IPS-11a (cell line): ENCODE results near the gene CCL14.
"Not testable (repeated sequence)": the region's sequence is repeated elsewhere in the genome, so short reads cannot be mapped to it uniquely, and the experiment has no call there.

Experiments used
- H3K4me3 ChIP-seq: one replicate; pipeline ENCODE4 v1.5.1; 2013; ENCODE audit warnings: low read depth, low read length, control low read depth

CCL14 gene

DNA sequence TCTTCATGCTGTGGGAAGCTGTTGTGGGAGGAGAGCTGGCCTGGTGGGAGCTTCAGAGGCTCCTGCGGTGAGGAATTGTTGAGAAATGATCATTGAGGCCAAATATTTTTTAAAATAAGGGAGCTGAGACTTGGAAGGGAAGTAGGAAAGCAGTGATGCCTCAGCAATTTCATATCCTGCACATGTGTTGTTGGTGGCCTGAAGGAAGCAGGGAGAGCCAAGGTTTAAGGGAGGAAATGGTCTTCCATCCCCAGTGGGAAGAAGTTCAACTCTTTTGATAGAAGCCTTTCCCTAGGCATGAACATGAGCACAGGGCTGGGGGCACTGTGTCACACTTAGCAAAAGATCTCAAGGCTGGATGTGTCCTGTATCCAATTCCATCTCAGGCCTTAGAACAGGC lies at the start of gene CCL14:
Gene CCL14 (minus strand): TSS at position 87 of the 400 bp plus-strand sequence. CDS start 80 bp downstream, at position 7.
- no peak within 1 kb of the TSS for H3K4me3 ChIP-seq

DNA sequence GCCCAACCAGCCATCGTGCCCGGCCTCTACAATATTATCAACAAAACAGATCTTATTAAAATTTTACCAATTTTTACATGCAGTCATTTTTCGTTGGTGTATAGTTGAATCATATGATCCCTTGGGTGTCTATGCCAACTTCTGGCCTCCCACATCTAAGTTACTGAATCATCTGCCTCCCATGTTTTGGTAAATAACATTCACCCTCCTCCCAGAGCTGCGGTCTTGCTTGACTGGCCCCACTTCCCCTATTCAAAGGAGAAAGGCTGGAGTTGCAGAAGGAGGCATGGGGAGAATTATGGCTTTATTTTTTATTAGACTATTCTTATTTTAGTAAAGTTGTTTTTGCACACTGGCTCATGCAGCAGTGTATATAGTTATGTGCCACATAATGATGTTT lies 49.7 kb upstream of the CCL14 start:
- H3K4me3 ChIP-seq: no peak overlapping the region

DNA sequence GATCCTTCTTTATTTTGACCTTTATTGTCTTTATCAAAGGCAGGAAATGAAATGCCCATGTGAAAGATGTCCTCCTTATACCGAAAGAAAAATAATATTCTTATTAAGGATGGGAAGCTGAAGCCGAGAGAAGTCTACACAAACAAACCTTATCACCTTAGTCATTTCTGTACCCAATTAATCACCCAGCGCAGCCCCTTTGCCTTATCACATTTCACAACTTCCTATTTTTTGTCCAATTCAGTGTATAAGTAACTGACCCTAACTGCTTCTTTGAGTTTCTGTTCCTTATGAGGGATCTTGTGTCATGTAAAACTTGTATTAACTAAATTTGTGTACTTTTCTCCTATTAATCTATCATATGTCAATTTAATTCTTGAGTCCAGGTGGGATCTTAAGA lies 47.6 kb upstream of the CCL14 start:
- no peak overlapping the region for H3K4me3 ChIP-seq

DNA sequence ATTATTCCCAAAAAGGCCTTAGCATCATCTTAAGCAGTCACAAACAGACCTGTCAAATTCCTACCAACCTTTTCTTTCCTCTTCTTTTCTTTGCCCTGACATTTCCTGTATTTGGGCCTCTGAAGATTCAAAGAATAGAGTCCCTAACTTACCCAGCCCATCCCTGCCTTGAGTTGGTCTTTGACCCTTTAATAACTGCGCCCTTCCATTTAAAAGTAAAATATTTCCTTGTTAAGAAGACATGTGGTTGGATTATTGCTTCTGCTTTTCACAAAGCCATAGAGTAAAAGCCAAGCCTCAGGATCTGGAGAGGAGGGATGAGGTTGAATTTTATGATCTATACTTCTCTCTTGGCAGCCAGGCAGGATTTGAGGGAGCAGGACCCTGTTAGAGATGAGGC lies 44.4 kb upstream of the CCL14 start:
- H3K4me3 ChIP-seq: no peak overlapping the region

DNA sequence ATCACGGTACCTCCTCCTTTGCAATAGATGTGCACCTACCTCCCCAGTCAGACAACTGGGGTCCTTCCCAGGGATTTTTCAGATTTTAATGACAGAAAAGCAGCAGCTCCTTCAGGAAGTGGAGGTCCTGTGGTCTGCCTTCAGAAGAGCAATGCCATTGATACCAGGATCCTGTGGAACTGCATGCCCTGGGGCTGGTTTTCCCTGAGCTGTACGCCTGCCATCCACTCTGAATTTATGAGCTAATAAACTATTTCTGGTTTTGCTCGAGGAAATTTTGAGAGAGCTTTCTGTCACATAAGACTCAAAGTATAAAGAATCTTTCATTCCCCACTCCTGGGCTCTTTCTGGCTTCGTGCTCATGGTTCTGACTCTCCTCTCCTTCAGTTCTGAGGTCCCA lies 41.2 kb upstream of the CCL14 start:
- no peak overlapping the region for H3K4me3 ChIP-seq

DNA sequence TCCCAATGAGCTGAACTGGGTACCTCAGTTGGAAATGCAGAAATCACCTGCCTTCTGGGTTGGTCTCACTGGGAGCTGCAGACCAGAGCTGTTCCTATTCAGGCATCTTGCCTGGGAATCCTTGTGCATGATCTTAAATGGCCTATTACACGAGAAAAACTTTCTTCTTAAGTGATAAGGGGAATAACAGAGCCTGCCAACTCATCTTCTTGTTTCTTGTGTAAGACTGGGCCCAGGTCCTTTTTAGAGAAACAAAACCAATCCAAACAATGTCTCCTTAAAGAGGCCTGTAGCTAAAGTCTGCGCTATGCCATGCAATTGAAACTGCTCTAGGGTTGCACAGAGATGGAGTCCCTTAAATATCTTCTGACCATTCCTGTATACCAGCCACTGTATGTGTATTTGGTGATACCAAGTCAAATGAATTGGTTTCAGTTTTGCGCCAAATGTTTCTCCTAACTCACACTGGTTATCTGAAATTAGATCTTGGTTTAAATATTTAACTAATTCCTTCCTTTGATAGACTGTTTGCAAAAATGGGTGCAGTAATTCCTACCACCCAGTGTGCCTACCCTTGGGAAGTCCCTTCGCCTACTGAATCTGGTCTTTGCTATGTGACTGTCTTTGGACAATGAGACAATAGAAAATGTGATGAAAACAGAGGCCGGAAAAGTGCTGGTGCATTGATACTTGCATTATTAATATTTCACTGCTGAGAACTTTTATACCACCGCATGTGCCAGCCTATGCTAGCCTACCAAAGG lies 37.8 kb upstream of the CCL14 start:
- H3K4me3 ChIP-seq: no peak overlapping the region

DNA sequence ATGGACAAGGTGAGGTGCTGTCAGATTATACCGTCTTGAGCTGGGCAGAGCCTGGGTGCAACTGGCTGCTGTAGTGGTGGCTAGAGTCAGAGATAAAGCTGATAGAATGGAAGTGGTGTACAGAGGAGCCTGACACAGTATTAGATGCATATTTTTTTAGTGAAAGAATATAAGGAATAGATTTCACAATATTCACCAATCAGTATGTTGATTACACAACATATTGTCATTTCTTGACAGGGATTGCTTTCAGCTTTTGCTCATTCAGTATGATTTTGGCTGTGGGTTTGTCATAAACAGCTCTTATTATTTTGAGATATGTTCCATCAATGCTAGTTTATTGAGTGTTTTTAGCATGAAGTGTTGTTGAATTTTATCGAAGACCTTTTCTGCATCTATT lies 32.9 kb upstream of the CCL14 start:
- H3K4me3 ChIP-seq: no peak overlapping the region

DNA sequence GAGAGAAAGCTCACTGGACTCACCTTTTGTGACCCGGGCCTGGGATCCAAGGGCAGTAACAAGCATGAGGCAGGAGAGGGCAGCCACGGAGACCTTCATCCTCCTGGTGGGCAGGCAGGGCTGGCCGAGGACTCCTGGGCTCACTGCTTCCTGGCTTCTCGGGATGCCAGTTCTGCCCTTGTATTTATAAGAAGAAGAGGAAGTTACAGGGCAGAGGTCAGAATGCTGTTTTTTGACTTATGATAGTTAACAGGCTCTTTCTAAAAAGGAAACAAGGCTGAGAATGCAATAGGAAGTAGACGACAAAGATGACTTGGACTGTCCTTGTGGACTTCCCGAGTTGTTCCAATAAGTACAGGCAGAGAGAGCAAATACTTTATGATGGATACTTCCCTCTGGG lies 31.3 kb upstream of the CCL14 start, which contains the start of gene CCL23:
Gene CCL23 (minus strand): TSS at position 174 of the 400 bp plus-strand sequence. CDS start 75 bp downstream, at position 99.
- no peak within 1 kb of the TSS for H3K4me3 ChIP-seq

DNA sequence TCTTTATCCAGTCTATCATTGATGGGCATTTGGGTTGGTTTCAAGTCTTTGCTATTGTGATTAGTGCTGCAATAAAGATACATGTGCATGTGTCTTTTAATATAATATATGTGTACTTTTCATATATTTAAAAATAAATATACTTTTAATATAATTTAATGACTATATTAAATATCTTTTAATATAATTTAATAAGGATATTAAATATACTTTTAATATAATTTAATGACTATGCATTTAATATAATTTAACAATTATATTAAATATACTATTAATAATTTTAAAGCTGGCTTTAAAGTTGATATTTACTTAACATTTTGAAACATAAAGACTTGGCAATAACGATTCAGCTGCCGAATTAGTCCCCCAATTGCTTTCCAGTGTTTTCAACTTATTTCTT lies 30.0 kb upstream of the CCL14 start:
- no peak overlapping the region for H3K4me3 ChIP-seq

DNA sequence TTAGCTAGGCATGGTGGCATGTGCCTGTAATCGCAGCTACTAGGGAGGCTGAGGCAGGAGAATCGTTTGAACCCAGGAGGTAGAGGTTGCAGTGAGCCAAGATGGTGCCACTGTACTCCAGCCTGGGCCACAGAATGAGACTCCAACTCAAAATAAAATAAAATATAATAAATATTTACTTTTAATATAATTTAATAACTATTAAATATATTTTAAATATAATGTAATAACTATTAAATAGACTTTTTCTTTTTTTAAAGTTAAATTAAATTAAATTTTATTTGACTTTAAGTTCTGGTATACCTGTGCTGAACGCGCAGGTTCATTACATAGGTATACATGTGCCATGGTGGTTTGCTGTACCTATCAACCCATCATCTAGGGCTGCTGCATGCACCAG lies 29.4 kb upstream of the CCL14 start:
- not testable (repeated sequence) for H3K4me3 ChIP-seq

DNA sequence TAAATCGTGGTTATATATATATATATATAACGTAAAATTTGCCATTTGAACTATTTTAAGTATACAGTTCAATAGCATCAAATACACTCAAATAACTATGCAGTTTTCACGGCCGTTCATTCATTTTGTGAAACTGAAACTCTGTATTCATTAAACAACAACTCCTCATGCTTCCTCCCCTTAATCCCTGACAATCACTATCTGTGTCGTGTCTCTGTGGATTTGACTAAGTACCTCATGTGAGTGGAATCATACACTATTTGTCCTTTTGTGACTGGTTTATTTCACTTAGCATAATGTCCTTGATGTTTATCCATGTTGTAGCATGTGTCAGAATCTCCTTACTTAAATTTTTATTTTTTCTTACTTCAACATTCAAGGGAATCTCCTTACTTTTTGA lies 28.4 kb upstream of the CCL14 start:
- H3K4me3 ChIP-seq: no peak overlapping the region

DNA sequence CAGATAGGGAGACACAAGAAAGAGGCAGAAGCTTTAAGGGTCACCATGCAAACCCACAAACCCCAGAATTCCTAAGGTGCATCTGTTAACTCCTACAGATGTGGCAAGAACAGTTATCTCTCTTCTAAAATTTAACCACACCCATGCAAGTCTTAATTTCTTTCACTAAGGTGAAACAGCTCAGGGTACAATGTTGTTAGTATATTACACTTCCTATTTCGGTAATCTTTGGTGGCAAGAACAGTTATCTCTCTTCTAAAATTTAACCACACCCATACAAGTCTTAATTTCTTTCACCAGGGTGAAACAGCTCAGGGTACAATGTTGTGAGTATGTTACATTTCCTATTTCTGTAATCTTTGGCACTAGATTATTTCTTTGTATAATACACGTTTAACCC lies 24.7 kb upstream of the CCL14 start:
- no peak overlapping the region for H3K4me3 ChIP-seq

DNA sequence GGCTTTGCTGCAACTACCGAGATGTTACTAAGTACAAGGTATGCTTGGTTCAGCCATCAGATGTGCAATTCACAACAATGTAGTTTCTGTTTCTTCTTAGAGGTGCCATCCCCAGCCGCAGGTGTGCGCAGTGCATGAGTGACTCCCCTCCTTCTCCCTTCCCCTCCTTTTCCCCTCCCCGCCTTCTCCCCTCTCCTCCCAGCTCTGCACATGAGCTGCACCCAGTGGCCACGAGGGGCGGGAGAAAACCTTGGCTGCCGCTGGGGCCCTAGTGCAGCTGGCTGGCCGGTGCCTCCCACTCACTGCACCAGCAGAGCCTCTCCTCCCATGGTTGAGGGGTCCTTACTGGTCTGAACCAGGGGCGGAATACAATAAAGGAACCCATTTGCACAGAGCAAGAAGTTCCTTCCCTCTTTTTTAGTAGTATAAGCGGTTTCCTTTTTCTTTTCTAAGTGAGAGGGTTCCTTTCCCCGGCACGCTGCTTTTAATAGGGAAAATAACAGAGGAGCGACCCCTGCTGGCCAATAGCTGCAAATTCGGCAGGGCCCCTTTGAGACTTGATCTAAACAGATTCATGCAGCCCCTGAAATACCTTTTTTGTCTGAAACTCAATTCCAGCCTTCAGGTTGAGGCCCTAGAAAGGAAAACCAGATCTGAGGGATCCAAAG lies 22.6 kb upstream of the CCL14 start:
- H3K4me3 ChIP-seq: no peak overlapping the region

DNA sequence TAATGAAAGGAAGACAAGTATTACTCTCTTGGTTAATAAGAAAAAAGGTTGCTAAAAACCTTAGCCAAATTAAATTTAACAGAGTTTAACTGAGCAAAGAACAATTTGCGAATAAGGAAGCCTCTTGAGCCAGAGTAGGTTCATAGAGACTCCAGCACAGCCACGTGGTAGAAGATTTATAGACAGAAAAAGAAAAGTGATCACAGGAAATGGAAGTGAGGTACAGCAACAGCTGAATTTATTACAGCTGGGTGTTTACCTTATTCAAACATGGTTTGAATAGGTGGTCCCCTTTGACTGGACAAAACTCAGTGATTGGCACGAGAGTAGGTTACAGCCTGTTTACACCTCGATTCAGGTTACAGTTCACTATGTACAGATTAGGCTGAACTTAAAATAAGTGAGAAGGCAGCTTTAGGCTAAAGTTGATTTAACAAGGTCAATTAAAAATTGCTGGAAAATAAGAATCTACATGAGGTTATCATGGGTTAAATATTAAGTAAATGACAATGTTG lies 18.1 kb upstream of the CCL14 start:
- H3K4me3 ChIP-seq: no peak overlapping the region

DNA sequence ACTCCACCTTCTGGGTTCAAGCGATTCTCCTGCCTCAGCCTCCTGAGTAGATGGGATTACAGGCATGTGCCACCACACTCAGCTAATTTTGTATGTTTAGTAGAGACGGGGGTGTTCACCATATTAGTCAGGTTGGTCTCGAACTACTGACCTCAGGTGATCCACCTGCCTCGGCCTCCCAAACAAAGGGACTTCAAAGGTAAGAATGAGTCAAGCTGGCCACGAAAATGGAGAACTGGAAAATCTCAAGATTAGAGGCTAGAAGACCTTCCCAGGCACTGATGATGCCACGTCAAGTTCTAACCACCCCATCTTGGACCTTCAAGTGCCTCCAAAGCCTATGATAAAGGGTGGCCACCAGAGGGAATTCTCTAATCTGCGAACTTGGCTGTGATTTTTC lies 16.1 kb upstream of the CCL14 start:
- H3K4me3 ChIP-seq: no peak overlapping the region

DNA sequence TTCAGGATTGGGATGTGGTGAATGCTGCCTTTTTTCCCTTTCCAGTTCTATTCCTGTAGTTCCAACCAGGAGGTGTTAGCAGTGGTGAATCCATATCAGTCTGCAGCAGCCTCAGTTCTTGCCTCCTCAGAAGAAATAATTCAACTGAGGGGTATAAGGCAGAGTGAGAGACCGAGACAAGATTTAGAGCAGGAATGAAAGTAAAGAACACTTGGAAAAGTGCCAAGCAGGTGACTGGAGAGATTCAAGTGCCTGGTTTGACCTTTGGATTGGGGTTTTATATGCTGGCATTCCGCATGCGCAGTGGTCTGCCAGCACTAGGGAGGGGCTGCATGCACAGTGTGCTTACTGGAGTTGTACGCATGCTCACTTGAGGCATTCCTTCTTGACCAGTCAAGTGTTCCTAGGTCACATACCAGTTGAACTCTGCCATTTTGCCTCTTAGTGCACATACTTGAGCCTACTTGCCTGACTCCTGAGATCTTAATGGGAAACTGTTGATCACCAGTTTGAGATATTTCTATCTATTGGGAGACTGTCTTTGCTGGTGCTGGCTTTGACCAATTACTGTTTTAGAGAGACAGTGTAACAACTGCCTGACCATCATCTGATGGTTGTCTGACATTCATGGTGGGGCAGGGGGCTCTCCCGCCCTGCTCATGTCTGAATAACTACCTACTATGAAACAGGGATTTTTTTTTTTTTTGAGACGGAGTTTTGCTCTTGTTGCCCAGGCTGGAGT lies 15.5 kb upstream of the CCL14 start:
- H3K4me3 ChIP-seq: no peak overlapping the region

DNA sequence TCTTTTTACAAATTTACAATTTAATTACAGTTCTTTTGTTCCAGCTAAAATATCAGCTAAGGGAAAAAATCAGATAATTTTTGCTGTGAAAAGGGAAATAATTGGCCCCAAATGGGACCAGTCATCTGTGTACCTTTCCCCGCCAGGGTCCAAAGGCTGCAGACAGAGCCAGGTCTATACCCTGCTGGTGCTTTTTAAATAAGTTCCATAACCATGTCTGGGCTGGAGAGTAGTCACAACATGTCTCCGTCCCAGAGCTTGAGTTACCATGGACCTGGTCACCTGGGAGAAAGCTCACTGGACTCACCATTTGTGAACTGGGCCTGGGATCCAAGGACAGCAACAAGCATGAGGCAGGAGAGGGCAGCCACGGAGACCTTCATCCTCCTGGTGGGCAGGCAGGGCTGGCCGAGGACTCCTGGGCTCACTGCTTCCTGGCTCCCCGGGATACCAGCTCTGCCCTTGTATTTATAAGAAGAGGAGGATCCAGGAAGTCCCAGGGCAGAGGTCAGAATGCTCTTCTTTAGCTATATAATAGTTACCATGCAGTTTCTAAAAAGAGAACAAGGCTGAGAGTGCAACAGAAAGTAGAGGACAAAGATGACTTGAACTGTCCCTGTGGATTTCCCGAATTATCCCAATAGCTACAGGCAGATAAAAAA lies 14.7 kb upstream of the CCL14 start, which contains the start of gene CCL15:
Gene CCL15 (minus strand): TSS at position 444 of the 662 bp plus-strand sequence. CDS start 61 bp downstream, at position 383.
- no peak within 1 kb of the TSS for H3K4me3 ChIP-seq

DNA sequence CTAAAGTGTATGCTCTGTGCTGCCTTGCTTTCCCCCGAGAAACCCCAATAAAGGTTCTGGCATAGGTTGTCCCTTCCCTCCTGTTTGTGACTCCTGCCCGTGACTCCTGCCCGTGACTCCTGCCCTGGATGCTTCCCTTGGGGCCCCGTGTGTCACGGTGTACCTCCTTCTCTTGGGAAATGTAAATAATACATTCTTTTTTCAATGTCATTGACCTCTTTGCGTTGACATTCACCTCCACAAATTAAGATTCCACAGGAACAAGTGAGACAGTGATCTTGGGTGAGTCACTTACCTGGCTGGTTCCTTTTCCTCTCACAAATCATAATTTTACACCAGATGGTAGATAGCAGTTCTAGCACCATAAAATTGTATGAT lies 14.2 kb upstream of the CCL14 start:
- H3K4me3 ChIP-seq: no peak overlapping the region

DNA sequence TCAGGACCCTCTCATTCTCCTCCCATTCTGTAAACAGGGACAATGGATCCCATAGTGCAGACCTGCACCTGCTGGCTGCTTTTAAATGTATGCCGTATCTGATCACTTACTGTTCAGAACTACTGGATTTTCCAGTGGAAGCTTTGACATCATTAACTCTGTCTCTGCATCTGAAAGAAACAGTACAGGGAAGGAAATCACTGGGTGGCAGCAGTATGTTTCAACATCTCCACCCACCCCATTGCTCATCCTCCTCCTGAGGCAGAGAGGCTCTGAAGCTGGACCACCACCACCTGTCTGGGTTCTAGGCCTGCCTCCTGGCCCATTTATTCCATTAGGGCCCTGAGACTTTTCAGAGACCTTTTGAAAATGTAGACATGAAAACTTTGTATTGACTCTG lies 12.2 kb upstream of the CCL14 start:
- no peak overlapping the region for H3K4me3 ChIP-seq

DNA sequence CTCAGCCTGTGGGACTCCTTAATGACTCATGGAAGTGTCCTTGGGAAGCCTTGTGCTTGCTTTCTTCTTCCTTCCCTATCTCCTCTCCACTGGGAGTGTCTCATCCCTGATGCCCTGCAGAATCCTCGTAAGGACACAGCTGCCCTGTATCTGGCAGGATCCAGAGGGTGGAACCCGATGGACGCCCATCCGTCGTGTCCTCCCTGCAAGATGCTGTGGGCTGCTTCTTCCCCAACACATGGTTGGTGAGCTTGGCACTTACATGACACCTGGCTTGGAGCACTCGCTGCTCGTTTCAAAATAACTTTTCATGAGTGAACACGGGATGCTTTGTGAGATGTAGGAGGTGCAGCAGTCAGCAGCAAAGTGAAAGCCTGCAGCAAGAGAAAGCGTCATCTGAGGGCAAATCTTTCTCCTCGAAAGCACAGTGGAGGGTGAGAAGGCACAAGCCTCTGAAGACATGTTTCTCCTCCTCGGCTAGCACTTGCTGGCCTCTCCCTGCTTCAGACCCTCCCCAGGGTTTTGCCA lies 11.6 kb upstream of the CCL14 start:
- no peak overlapping the region for H3K4me3 ChIP-seq

DNA sequence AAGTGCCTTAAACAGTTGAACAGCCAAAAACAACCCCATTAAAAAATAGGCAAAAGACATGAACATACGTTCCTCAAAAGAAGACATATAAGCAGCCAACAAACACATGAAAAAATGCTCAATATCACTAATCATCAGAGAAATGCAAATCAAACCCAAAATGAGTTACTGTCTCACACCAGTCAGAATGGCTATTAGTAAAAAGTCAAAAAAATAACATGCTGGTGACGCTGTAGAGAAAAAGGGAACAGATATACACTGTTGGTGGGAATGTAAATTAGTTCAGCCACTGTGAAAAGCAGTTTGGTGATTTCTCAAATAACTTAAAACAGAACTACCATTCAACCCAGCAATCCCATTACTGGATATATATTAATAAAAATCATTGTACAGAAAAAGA lies 8.8 kb upstream of the CCL14 start:
- not testable (repeated sequence) for H3K4me3 ChIP-seq
